ENCODE results near the gene SH3RF3. TPM values are rescaled to one million over a fixed set of nuclear protein-coding genes. Genes with fewer than 3 reads are reported as not detected.

The SH3RF3 gene
- total RNA-seq, 1 donor from 2014 or later = 6.6 TPM

GRCh38 chr2:109133746-109134145 is 4.7 kb downstream of the SH3RF3 start:
- no peak for DNase-seq
- ATAC-seq (ENCODE audit: poor library complexity) = no peak
- intact Hi-C loops (cut with DNase I) = loop anchor here (10.0 kb wide), 1 partner anchor 71 kb away; no protein-coding TSS in a partner anchor

GRCh38 chr2:109134741-109135358 is 5.8 kb downstream of the SH3RF3 start:
- ATAC-seq (ENCODE audit: poor library complexity) = no peak
- DNase-seq = no peak
- intact Hi-C loops (cut with DNase I) = loop anchor here (10.0 kb wide), 1 partner anchor 70 kb away; no protein-coding TSS in a partner anchor

- DNase-seq = no peak
- peak; percentile 38 for ATAC-seq (ENCODE audit: poor library complexity)
- intact Hi-C loops (cut with DNase I) = loop anchor here (10.0 kb wide), 1 partner anchor 69 kb away; no protein-coding TSS in a partner anchor
Measured at GRCh38 chr2:109135359-109136197, 6.6 kb downstream of the SH3RF3 start.

GRCh38 chr2:109136542-109136941 is 7.5 kb downstream of the SH3RF3 start:
- ATAC-seq (ENCODE audit: poor library complexity) (no peak), DNase-seq (no peak)
- intact Hi-C loops (cut with DNase I) = loop anchor here (10.0 kb wide), 1 partner anchor 68 kb away; no protein-coding TSS in a partner anchor

GRCh38 chr2:109137616-109138015 is 8.6 kb downstream of the SH3RF3 start:
- intact Hi-C loops (cut with DNase I) = loop anchor here (10.0 kb wide), 1 partner anchor 67 kb away; no protein-coding TSS in a partner anchor
- no peak for ATAC-seq (ENCODE audit: poor library complexity)

GRCh38 chr2:109138449-109138848 is 9.4 kb downstream of the SH3RF3 start:
- no peak for ATAC-seq (ENCODE audit: poor library complexity)
- no peak for DNase-seq
- intact Hi-C loops (cut with DNase I) = loop anchor here (10.0 kb wide), 1 partner anchor 66 kb away; no protein-coding TSS in a partner anchor

More at GRCh38 chr2:109137616-109138015, 8.6 kb downstream of the SH3RF3 start:
- DNase-seq = no peak

GRCh38 chr2:109139002-109139401 is 10.0 kb downstream of the SH3RF3 start:
- intact Hi-C loops (cut with DNase I) = loop anchor here (10.0 kb wide), 1 partner anchor 66 kb away; no protein-coding TSS in a partner anchor
- no peak for ATAC-seq (ENCODE audit: poor library complexity)
- no peak for DNase-seq

- no peak for ATAC-seq (ENCODE audit: poor library complexity)
- intact Hi-C loops (cut with DNase I) = loop anchor here (10.0 kb wide), 1 partner anchor 65 kb away; no protein-coding TSS in a partner anchor
- DNase-seq = no peak
Measured at GRCh38 chr2:109139865-109140396, 10.9 kb downstream of the SH3RF3 start.

- DNase-seq (no peak), ATAC-seq (ENCODE audit: poor library complexity) (no peak)
- intact Hi-C loops (cut with DNase I) = no loop called here
Measured at GRCh38 chr2:109141006-109141600, 12.1 kb downstream of the SH3RF3 start.

- ATAC-seq (ENCODE audit: poor library complexity) = no peak
- intact Hi-C loops (cut with DNase I) = no loop called here
Measured at GRCh38 chr2:109141727-109142283, 12.8 kb downstream of the SH3RF3 start.

GRCh38 chr2:109142416-109143210 is 13.6 kb downstream of the SH3RF3 start:
- intact Hi-C loops (cut with DNase I) = no loop called here

More at GRCh38 chr2:109141727-109142283, 12.8 kb downstream of the SH3RF3 start:
- DNase-seq = no peak

GRCh38 chr2:109143214-109144187 is 14.5 kb downstream of the SH3RF3 start:
- ATAC-seq (ENCODE audit: poor library complexity) (no peak), DNase-seq (no peak)
- intact Hi-C loops (cut with DNase I) = no loop called here

More at GRCh38 chr2:109142416-109143210, 13.6 kb downstream of the SH3RF3 start:
- DNase-seq = no peak
- ATAC-seq (ENCODE audit: poor library complexity) = no peak

GRCh38 chr2:109144271-109144670 is 15.3 kb downstream of the SH3RF3 start:
- ATAC-seq (ENCODE audit: poor library complexity) = no peak
- intact Hi-C loops (cut with DNase I) = no loop called here
- no peak for DNase-seq

- intact Hi-C loops (cut with DNase I) = no loop called here
- DNase-seq (no peak), ATAC-seq (ENCODE audit: poor library complexity) (no peak)
Measured at GRCh38 chr2:109144721-109145120, 15.7 kb downstream of the SH3RF3 start.

GRCh38 chr2:109145286-109145685 is 16.3 kb downstream of the SH3RF3 start:
- ATAC-seq (ENCODE audit: poor library complexity) = no peak
- no peak for DNase-seq
- intact Hi-C loops (cut with DNase I) = no loop called here

- no peak for ATAC-seq (ENCODE audit: poor library complexity)
- intact Hi-C loops (cut with DNase I) = no loop called here
- no peak for DNase-seq
Measured at GRCh38 chr2:109147405-109147804, 18.4 kb downstream of the SH3RF3 start.

Data from Right ventricle myocardium superior (tissue), 1 donor.